HG03060 (cell line): Measurements from ENCODE around the gene SSUH2.
A peak's percentile ranks its signal among the peaks of the same experiment; 100 is the strongest.
"Not testable (repeated sequence)": the region's sequence is repeated elsewhere in the genome, so short reads cannot be mapped to it uniquely, and the experiment has no call there.

Source experiments
- ATAC-seq: cut with Tn5 transposase; IDR thresholded peaks from one replicate; pipeline ENCODE4 v1.9.1; 2021; ENCODE audit warnings: low read depth, moderate number of reproducible peaks; ENCODE audit not compliant: unreplicated experiment

SSUH2 gene

GRCh38 chr3:8659242-8659641 is 14.6 kb upstream of the SSUH2 start:
- no peak for ATAC-seq

GRCh38 chr3:8658306-8659212 is 14.0 kb upstream of the SSUH2 start:
- peak; percentile 74 for ATAC-seq

GRCh38 chr3:8657804-8658305 is 13.3 kb upstream of the SSUH2 start:
- ATAC-seq = peak; percentile 29

- no peak for ATAC-seq
These were observed 11.6 kb upstream of the SSUH2 start for GRCh38 chr3:8656240-8656639.

- ATAC-seq = no peak
These were observed 10.8 kb upstream of the SSUH2 start for GRCh38 chr3:8655387-8655835.

GRCh38 chr3:8654572-8655329 is 10.2 kb upstream of the SSUH2 start:
- ATAC-seq = not testable (repeated sequence)

GRCh38 chr3:8653800-8654408 is 9.3 kb upstream of the SSUH2 start:
- ATAC-seq = no peak

- ATAC-seq = no peak
These were observed 7.9 kb upstream of the SSUH2 start for GRCh38 chr3:8652324-8652987.

- ATAC-seq = no peak
These were observed 7.1 kb upstream of the SSUH2 start for GRCh38 chr3:8651418-8652323.

- ATAC-seq = no peak
These were observed 6.2 kb upstream of the SSUH2 start for GRCh38 chr3:8650583-8651416.

- ATAC-seq = no peak
These were observed 5.2 kb upstream of the SSUH2 start for GRCh38 chr3:8649757-8650156.

GRCh38 chr3:8648909-8649741 is 4.5 kb upstream of the SSUH2 start:
- ATAC-seq = no peak

GRCh38 chr3:8647137-8647985 is 2.8 kb upstream of the SSUH2 start:
- ATAC-seq = no peak

- no peak for ATAC-seq
These were observed 1.8 kb upstream of the SSUH2 start for GRCh38 chr3:8646313-8646938.

- ATAC-seq = no peak
These were observed 1.1 kb upstream of the SSUH2 start for GRCh38 chr3:8645712-8646111.

- ATAC-seq = no peak
These were observed 769 bp downstream of the SSUH2 start for GRCh38 chr3:8643693-8644365.
